C1 segment of cervical spinal cord (tissue), 14 donors: ENCODE data around the gene AGPAT3.
A peak's percentile ranks its signal among the peaks of the same experiment; 100 is the strongest.

Experiments
- DNase-seq, 14 donors: peaks; one replicate each; lab custom pipeline; 2025; lab: John Stamatoyannopoulos, UW

AGPAT3 gene

DNA sequence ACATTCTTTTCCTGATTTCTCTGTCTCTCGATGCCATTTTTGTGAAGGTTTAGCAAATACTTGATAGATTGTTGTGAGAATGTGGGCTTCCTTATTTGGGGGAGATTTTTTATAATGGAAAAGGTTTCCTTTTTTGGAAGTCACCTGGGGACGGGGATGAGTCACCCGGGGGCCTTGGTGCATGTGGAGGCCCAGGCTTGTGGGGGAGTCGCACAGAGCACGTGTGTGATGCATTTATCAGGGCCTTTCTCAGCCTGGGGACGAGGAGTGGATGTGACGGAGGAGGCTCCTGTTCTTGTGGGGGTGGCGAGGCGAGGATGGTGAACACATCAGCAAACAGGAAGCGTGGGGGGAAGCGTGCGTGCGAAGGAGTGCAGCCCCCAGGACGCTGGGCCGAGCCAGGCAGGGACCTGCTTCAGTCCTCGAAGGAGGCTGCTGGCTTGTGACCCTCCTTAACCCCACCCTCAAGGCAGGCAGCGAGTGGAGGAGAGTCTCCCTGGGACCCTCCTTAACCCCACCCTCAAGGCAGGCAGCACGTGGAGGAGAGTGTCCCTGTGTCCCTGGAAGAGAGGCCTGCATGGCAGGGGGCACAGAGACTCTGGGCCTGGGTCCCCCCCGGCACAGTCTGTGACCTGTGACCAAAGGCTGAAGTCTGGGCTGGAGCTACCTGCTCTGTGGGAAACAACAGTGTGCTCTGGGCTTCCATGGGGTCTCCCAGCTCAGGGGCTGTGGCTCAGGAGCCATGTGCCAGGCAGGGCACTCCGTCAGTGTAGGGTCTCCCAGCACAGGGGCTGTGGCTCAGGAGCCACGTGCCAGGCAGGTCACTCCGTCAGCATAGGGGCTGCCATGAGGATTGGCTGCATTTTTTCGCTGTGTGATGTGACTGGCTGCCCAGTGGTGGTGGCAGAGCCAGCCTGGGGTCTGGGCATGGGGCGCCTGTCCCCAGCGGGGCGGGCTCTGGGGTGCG, 57.2 kb downstream of the AGPAT3 start:
- DNase-seq = peak in 1 of 14 donors; percentile 12

DNA sequence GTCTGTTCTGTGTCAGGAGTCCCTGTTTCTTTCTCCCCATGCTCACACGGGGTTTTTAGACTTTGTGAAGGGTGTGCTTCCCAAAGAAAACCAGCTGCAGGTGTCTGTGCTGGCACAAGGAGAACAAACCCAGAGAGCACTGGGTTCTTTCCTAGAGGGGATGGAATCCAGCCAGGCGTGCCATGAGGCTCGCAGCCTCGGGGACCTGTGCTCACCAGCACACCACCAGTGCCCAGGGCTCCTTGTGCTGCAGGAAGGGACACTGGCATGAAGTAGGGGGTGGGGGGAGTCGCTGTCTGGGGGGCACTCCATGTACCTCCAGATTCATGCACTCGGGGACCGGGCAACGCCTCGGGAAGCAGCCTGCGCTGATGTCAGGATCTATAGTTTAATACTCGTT, 57.9 kb downstream of the AGPAT3 start:
- DNase-seq = no peak

DNA sequence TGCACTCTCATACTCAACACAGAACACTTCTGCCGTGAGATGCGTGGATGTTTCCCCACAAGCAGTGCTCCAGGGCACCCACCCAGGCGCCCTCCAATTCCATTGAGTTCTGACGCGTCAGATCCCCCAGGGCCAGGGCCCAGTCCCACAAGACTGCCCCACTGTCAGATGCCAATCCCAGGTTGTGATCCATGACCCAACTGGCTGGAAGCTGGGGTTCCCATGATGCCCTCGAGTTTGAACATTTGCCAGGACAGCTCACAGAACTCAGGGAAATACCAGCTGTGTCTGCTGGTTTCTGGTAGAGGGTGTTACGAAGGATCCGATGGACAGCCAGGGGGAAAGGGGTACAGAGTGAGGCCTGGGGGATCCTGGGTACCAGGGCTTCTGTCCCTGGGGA, 58.4 kb downstream of the AGPAT3 start:
- DNase-seq = peak in 8 of 14 donors; percentile 25 to 72 (median 50)

DNA sequence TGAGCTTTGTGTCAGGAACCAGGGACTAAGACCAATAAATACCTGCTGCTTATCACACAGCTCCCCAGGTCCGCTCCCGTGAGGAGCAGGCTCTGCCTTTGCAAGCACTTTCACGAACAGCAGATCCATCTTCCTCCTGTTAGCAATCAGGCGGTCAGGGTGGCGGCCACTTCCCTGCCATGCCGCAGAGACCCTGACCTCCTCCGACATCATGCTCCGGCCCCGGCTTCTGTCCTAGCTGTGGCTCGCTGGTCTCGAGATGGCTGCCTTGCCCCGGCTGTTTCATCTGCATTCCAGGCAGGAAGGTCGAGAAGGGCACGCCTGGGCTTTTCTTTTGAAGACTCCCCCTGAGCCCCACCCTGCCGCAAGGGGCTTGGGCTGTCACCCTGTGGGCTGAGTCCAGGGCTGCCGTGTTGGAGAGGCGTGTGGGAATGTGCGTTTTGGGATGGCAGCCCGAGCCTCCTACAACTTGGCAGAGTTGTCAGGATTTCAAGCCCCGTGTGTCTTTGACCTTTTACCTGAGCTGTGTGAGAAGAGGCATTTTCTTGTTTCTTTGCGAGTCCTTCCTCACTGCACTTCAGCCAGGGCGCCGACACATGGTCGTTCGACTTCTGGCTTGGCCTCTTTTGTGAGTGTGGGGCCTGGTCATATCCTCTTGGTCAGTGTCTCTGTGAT, 59.5 kb downstream of the AGPAT3 start:
- DNase-seq = peak in 1 of 14 donors; percentile 20

DNA sequence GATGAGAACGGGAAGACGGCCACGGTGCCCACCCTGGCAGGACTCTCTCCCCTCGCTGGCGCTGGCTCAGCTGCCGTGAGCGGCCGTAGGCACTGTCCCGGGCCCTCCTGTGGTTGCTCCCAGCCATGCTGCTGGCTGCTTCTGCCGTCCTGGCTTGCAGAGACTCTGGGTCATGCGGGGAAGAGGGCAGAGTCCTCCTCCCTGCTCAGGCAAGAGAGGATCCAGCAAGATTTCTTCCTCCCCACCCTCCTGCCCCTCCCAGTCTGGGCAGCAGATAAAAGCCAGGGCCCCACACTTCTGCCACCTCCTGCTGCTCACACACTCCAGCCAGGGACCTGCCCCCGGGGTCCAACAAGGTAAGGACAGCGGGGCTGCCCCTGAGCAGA, 60.1 kb downstream of the AGPAT3 start:
- DNase-seq = peak in 1 of 14 donors; percentile 28

DNA sequence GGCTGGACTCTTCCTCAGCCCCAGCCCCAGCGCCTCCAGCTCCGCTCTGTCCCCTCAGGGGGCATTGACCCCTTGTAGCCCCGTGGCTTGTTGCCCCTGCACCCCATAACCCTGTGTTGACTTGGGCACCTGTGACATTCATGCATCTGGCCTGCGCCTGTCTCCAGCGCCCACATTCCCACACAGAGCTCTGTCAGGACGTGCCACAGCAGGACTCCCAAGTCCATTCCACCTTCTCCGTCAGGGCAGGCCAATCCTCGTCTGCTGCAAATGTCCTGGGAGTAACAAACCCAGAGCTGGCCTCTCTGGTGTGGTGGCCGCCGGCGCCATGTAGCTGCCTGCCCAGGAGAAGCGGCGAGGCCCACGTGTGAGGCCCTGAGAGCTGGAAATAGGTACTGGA, 60.6 kb downstream of the AGPAT3 start:
- DNase-seq = no peak

DNA sequence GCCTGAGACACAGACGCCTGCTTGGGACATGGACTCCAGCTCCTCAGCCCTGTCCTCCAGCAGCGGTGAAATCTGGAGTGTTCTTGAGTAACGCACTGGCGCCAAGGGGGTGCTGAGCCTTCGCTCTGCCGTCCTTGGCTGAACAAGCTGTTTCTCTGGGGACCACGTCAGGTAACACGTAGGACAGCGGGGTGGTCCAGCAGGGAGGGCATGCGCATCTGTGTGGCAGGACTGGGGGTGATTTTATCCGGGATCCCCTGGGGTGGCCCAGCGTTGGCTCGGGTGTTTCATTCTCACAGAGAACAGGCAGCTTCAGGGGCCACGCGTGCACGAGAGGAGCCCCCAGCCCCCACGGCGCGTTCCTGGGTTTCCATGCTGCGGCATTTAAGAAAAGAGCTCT, 61.2 kb downstream of the AGPAT3 start:
- DNase-seq = no peak

DNA sequence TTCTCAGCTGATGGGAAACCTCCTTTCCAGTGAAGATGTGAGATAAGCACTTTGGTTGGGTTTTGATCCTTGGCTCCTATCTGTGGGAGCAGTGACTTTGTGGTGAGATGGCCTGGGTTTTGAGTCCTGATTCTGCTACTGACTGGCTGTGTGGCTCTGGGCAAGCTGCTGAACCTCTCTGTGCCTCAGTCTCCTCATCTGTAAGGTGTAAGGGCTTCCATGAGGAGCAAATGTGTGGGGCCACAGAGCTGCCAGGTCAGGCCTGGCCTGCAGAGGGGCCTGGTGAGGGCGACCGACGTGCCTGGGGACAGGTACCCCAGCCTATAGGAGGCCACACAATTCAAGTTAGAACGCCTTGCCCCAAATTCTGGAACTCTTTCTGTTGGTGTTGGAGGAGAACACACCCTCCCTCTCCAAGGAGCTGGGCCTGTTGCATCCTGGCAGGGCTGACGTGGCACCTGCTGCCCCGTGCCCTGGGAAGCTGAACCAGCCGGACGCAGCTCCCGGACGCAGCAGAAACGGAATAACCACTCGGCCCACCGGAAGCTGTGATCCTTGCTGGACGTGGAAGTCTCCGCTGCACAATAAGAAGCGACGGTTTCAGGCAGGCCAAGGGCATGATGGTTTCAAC, 62.7 kb downstream of the AGPAT3 start:
- no peak for DNase-seq

DNA sequence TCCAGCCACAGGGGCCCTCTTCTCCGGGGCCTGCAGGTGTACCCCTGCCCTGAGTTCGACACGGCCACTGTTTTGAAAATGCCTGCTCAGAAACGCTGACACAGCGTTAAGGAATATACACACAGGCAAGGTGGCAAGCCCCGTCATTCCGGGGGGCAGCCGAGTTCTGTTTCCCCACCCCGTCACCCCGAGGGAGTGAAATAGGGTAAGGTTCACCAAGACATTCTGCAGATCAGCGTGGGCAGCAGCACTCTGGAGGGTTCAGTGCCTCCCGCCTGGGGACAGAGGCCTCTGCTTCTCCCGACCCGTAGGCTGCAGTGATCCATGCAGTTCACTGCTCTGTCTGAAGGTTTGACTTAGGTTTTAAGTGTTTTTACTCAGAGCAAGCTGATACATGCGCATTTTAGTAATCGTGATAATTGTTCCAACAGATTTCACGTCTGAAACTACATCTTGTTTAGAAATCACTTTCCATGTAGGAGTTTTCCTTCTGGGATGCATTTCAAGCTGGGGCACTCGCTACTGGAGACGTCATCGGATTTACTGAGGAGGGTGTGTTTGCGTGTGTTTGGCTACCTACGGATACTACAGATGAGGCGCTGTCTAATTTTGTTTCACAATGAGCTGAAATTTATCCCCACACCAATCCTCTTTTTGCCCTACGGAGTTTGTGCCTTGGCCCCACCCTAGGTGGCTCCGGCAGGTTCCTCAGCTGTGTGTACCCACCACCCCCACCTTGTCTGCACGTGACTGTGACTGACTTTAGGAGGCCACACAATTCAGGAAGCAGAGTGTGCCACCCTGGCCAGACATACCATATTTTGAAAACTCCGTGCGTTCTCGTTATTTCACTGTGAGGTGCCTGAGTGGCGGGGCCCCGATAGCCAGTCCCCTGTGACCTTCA, 63.5 kb downstream of the AGPAT3 start:
- no peak for DNase-seq

DNA sequence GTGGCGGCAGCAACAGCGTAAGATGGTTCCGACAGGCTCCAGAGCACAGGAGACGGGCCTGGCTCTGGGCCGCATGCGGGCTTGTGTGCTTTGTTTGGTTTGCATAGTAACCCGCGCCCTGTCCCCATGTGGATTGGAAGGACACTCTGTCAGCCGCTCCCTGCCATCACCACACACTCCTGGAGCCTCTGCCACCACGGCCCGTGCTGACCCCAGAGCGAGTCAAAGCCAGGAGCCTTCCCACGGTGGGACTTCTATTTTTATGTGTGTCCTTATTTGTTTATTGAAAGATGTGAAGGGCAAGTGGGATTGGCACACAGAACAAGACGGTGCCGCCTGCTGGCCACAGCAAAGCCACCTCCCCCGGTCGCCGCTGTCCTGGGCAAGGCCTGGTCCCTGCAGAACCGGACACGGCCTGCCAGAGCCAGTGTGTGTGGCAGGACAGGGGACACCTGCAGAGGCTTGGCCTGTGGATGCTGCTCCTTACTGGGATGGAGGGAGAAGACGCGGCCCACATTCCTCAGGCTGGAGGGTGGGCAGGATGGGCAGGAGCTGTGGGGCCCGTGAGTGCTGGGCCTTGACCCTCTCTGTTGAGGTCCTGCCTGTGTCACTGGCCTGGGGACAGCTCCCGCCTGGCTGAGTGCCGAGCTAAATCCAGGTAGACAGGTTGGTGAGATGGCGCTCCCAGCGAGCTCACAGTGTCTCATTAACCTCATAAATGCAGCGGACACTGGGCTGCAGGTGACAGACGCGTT, 64.4 kb downstream of the AGPAT3 start:
- peak in 7 of 14 donors; percentile 36 to 64 (median 55) for DNase-seq

DNA sequence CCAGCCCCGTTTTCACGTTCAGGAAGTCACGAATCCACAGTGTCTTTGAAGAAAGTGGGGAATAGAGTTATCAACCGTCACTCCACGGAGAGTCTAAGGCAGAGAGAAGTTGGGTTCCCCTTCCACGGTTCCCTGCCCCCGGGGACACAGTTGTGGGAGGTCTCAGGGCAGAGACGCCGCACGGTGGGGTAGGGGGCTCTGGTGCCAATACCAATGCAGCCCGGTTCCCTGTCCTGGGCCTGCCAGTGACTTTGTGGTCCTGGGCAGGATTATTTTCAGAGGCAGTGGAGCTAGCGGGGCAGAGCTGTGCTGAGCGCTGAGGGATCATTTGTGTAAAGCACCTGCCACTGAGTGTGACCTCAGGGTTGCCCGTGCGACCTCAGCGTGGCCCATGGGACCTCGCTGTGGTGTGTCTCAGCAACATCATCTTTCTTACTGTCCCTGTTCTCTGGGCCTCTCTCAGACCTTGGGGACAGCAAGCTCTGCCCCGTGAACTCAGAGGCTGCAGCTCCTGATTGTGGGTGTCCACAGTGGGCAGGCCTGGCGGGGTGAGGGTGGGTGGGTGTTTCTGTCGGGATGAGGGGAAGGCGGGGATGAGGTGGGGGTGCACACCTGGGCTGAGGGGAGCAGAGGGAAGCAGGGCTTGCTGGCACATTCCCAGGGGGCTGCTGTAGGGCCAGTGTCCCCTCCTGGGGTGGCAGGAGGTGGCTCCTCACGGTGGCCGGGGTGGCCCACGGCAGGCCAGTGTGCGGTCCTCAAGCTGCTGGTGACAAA, 65.2 kb downstream of the AGPAT3 start:
- no peak for DNase-seq

DNA sequence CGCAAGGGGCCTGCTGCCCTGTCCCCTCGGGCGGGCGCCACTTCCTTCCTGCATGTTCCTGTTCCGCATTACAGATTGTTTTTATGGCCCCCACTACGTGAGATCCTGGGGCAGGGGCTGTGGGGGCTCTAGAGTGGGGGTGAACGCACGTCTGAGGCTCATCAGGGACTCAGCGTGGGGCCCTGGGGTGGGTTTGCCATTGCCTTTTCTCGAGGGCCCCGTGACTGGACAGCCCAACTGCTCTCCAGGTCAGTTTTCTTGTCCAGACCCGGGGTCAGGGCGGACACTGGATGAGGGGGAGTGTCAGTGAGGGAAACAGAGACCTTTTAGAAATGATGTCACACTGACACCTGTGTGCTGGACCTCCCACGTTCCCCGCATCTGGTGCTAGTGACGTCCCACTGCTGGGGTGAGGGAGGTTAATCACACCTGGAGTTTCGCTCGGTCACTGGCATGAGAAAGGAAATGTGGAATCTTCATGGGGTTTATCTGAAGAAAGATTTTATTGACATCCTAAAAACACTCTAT, 65.9 kb downstream of the AGPAT3 start:
- DNase-seq = no peak

DNA sequence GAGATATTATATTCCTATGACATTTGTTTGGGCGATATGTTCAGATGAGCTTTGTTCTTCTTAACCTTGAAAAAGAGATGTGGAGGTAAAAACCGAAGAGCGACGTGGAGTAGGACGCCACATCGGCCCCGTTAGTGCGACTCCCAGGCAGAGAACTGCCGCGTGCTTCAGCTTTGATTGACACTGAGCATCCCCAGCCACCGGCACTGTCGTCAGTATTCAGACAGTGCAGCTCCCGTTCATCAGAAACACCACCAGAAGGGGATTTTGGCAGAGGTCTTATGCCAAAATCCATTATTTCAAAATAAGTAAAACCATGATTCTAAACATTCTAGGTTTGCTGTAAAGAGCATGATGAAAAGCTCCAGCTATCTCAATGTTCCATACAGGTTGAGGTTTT, 66.5 kb downstream of the AGPAT3 start:
- DNase-seq = no peak

DNA sequence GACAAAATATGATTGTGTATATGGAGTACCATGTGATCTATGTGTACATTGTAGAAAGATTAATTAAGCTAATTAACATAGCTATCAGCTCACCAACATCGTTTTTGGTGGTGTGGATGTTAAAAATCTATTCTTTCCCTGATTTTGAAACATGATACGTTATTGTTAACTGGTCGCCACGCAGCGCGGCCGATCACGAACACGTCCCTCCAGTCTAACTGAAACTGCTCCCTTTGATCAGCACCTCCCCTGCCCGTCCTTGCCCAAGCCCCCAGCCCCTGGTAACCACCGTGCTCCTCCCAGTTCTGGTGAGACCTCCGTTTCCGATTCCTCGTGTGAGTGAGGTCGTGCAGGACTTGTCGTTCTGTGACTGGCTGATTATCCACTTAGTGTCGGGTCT, 67.0 kb downstream of the AGPAT3 start:
- no peak for DNase-seq

DNA sequence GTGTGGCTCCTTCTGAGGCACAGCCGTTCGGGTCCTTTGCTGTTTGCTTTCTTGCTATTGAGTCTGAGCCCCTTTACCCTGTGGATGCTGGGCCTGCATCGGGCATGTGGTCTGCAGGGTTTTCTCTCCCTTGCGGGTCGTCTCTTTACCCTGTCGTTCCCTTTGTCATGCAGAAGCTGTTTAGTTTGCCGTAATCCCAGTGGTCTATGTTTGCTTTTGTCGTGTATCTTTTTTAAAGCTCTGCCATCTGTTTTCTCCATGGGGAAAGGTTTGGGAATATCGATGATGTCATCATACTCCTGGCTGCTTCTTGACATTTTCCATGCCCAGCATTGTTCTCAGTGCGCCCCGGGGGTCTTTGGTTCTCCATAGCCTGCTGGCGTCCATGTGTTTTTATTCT, 68.2 kb downstream of the AGPAT3 start:
- peak in 1 of 14 donors; percentile 8 for DNase-seq

DNA sequence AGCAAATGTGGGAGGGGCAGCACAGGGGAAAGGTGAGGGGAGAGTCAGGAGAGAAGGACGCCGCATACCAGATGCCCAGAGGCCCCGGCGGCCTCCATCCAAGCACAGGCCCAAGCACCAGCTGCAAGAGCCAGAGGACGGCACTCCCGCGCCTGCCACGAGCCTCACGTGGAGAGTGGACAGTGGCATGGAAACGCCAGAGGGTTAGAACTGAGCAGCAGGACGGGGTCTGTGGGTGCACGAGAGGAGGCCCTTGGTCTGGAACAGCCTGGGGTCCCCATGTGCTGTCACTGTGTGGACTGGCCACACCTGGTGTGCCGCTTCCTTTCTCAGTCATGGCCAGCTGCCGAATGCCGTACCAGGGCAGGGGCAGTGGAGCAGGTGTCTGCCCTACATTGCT, 68.7 kb downstream of the AGPAT3 start:
- DNase-seq = no peak

DNA sequence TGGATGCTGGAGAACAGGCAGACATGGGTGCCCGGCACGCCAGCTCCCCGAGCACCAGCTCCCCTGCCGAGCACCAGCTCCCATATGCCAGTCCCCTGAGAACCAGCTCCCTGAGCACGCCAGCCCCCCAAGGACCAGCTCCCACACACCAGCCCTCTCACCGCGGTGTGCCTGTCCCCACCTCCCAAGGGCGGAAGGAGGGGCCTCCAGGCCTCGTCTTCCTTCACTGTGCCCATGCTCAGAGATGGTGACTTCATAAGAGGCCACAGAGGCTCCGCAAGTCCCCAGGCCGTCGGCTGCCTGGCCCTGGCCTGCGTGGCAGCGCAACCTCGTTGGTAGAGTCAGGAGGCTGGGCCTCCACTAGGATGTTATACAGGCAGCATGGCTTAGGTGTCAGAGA, 69.1 kb downstream of the AGPAT3 start:
- DNase-seq = no peak

DNA sequence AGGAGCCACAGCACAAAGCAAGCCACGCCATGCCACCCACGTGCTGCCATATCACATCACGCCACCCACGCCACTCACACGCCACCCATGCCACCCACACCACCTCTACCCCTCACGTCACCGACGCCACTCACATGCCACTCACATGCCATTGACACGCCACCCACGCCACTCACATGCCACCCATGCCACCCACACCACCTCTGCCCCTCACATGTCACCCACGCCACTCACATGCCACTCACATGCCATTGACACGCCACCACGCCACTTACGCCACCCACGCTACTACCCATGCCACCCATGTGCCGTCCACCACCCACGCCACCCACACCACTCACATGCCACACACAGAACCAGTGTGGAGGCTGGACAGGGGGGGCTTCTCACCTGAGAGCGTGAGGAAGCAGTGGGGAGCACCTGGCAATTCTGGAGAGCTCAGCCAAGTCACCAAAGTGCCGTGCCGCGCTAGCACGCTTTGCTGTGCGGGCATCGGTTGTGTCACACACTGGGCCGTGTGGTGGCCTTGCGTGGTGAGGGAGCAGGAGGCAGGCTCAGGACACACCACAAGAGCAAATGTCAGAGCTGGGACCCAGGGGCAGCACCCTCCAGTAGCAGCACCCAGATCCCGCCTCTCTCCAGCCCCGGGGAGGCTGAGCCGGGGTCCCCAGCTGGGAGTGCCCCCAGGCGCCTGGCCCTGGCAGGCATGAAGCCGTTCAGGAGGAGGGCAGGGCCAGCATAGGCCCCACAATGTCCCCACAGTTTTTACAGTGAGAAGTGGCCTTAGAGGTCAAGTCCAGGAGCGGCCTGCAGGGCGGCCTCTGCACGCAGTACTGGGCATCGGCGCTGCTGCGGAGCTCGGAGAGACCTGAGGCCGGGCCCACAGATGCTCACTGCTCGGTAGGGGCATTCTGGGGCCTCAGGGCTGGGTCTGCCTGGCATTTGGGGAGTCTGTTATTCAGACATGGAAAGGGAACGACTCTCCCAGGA, 70.0 kb downstream of the AGPAT3 start:
- peak in 1 of 14 donors; percentile 4 for DNase-seq
